ENCODE data around the gene SP6. TPM values are rescaled to one million over a fixed set of nuclear protein-coding genes. Genes with fewer than 3 reads are reported as not detected.

The SP6 gene
- total RNA-seq, 4 donors from 2014 or later = 0.12 to 0.31 (median 0.14) TPM

- no peak overlapping the region for H3K27ac ChIP-seq
- H3K36me3 ChIP-seq = peaks cover 0 to 39% of the 10 kb centered on the region in 2 donors
- TF ChIP-seq CTCF (IDR thresholded peaks at IDR 0.05) = no peak
- TF ChIP-seq EP300 (IDR thresholded peaks at IDR 0.05) = no peak
- no peak for TF ChIP-seq POLR2AphosphoS5 (IDR thresholded peaks at IDR 0.05)
- no peak for TF ChIP-seq POLR2A (IDR thresholded peaks at IDR 0.05)
- no peaks in the 10 kb centered on the region for H3K9me3 ChIP-seq
- WGBS, 2 donors (ENCODE audit: low coverage in 1 of 2) = 100% methylated on average over 2 of the region's 6 CpGs; no CpG with 5 or more reads in 1 of the 2 donors
- H3K4me3 ChIP-seq = no peak overlapping the region
- peaks cover 0 to 49% (median 20%) of the 10 kb centered on the region in 3 donors for H3K4me1 ChIP-seq
- H3K27me3 ChIP-seq = no peaks in the 10 kb centered on the region
- ATAC-seq = no peak
These were observed 14.4 kb downstream of the SP6 start for GRCh38 chr17:47836601-47837000.

DNA sequence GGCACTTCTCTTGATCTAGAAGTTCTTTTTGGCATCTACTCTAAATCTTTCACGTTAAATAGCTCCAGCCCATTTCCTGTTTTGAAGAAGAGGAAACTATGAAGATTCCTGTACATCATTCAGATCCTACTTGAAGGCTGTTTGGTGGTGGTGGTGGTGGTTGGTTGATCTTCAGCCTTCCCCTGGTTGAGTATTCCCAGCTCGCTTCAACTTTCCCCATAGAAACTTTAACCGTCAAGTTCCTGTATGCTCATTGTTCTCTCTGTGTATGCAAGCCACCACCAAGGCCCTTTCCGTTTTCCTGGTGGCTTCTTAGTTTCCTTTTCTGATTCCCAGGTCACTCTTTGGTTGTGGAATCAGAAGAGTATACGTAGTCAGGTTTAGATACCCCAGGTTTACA is 16.2 kb downstream of the SP6 start:
- peaks cover 0 to 39% of the 10 kb centered on the region in 2 donors for H3K36me3 ChIP-seq
- peaks cover 0 to 47% (median 23%) of the 10 kb centered on the region in 3 donors for H3K4me1 ChIP-seq
- no peaks in the 10 kb centered on the region for H3K9me3 ChIP-seq
- H3K27ac ChIP-seq = peak overlapping the region in 1 of 4 donors; percentile 10
- ATAC-seq = no peak
- no peak overlapping the region for H3K4me3 ChIP-seq
- 49 to 63% methylated on average over 2 to 5 of the region's 5 CpGs for WGBS, 2 donors (ENCODE audit: low coverage in 1 of 2)
- no peak for TF ChIP-seq POLR2AphosphoS5 (IDR thresholded peaks at IDR 0.05)
- no peak for TF ChIP-seq EP300 (IDR thresholded peaks at IDR 0.05)
- TF ChIP-seq POLR2A (IDR thresholded peaks at IDR 0.05) = no peak
- no peak for TF ChIP-seq CTCF (IDR thresholded peaks at IDR 0.05)
- H3K27me3 ChIP-seq = no peaks in the 10 kb centered on the region

DNA sequence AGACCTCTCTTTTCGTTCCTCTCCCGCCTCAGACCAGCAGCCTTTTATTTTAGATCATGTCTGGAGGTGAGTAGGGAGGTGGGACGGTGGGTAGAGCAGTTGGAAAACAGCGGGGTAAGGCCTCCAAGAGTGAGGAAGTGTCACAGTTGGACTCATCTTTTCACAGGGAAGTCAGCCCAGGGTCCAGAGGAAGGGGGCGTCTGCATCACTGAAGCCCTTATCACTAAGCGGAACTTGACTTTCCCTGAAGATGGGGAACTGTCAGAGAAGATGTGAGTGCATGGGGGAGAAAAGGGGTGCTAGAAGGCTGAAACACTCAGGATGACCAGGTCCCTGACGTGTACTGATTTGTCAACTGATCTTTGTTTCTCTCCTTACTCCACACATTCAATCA is 19.0 kb downstream of the SP6 start:
- peaks cover 0 to 30% (median 17%) of the 10 kb centered on the region in 3 donors for H3K4me1 ChIP-seq
- H3K9me3 ChIP-seq = no peaks in the 10 kb centered on the region
- no peak for ATAC-seq
- peak overlapping the region; percentile 83 to 84 for H3K4me3 ChIP-seq
- peaks cover 0 to 40% of the 10 kb centered on the region in 2 donors for H3K36me3 ChIP-seq
- peak overlapping the region in 3 of 4 donors; percentile 79 to 82 (median 80) for H3K27ac ChIP-seq
- TF ChIP-seq POLR2AphosphoS5 (IDR thresholded peaks at IDR 0.05) = no peak
- no peak for TF ChIP-seq POLR2A (IDR thresholded peaks at IDR 0.05)
- no peak for TF ChIP-seq EP300 (IDR thresholded peaks at IDR 0.05)
- no peak for TF ChIP-seq CTCF (IDR thresholded peaks at IDR 0.05)
- 5 to 8% methylated on average over 1 to 6 of the region's 7 CpGs for WGBS, 2 donors (ENCODE audit: low coverage in 1 of 2)
- no peaks in the 10 kb centered on the region for H3K27me3 ChIP-seq

DNA sequence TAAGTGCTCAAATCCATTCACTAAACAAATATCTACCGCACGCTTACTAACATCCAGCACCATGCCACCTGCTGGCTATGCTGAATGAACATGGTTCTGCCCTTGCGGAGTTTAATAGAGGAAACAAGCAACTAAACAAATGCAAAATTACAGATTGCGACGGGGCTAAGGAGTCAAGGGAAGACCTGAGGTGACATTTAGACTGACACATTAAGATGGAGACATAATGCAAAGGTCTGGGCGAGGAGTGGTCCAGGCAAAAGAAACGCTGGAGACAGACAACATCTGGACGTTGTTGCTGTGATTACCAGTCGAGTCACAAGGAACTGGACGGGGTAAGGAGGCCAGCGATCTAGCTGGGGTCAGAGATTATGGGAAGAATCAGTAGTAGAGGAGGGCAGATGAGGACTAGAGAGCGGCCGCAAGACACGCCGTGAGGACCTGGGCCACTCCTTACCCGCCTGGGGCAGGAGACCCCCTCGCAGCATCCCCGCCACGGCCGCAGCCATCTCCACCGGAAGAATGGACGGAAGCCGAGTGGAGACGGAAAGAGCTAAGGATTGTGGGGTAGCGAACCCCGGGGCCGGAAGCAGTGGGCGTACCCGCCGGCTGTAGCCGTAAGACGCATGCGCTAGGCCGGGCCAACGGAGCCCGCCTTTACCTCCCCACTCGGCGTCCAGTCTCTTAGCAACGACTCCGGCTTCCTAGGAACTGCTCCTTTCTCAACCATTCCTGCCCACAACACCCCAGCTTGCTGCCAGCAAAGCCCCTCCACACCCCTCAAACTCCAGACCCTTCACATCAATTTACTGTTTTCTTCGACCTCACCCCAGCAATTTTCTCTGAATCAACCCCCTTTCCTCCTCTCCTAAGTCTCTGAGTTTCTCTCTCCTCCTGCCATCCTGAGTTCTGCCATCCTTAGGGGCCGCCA is 19.7 kb downstream of the SP6 start, which contains the start of the genes LRRC46 and MRPL10:
Gene LRRC46, plus strand, starts transcription at position 668 of the 931 bp plus-strand sequence. CDS start 320 bp downstream, outside the sequence.
Gene MRPL10, minus strand, starts transcription at position 539 of the 931 bp plus-strand sequence. Its CDS starts 30 bp downstream, at position 509.
- ATAC-seq = peak; percentile 98
- Histone ChIP-seq H3K9me3 (no peaks in the 10 kb centered on the region), H3K4me3 (peak within 1 kb of the TSS; percentile 83 to 84), H3K36me3 (peaks cover 0 to 40% of the 10 kb centered on the region in 2 donors), H3K27me3 (no peaks in the 10 kb centered on the region), H3K4me1 (peaks cover 0 to 30% (median 17%) of the 10 kb centered on the region in 3 donors), H3K27ac (peak within 1 kb of the TSS; percentile 24 to 82 (median 80))
- TF ChIP-seq EP300 (IDR thresholded peaks at IDR 0.05) = no peak
- peak; percentile 94 for TF ChIP-seq POLR2AphosphoS5 (IDR thresholded peaks at IDR 0.05)
- peak; percentile 54 to 60 for TF ChIP-seq POLR2A (IDR thresholded peaks at IDR 0.05)
- peak in 1 of 4 experiments; percentile 19 for TF ChIP-seq CTCF (IDR thresholded peaks at IDR 0.05)
- WGBS, 2 donors (ENCODE audit: low coverage in 1 of 2) = 0% methylated on average over 32 to 38 of the region's 42 CpGs

Data from gastroesophageal sphincter (tissue), 4 donors.